Left lung (tissue), 10 donors: ENCODE measurements around the gene PNISR. TPM values are rescaled to one million over a fixed set of nuclear protein-coding genes. Genes with fewer than 3 reads are reported as not detected.

ENCODE experiments used
- ATAC-seq: fragments of 200-7000 bp; cut with Tn5 transposase; one replicate; pipeline ENCODE4 v1.9.1; 2020; ENCODE audit warnings: moderate library complexity
- DNase-seq, 4 donors: peaks; one replicate each; pipeline ENCODE4 v3.0.0-alpha.2; 2013 to 2020
- H3K27ac ChIP-seq, 2 donors: fragments of 200-600 bp; sonication (generic) in 1 of 2; one replicate each; pipeline versions ENCODE4 v1.5.0 to v1.8.0; 2020 to 2021
- H3K27me3 ChIP-seq, 2 donors: fragments of 200-600 bp; sonication (generic) in 1 of 2; one replicate each; pipeline versions ENCODE4 v1.5.0 to v1.8.0; 2020 to 2021
- H3K36me3 ChIP-seq, 2 donors: fragments of 200-600 bp; sonication (generic) in 1 of 2; one replicate each; pipeline versions ENCODE4 v1.5.0 to v1.8.0; 2020 to 2021
- H3K4me1 ChIP-seq, 2 donors: fragments of 200-600 bp; one replicate each; pipeline ENCODE4 v1.8.0; 2021
- H3K4me3 ChIP-seq, 2 donors: fragments of 200-600 bp; sonication (generic) in 1 of 2; one replicate each; pipeline versions ENCODE4 v1.5.0 to v1.8.0; 2020 to 2021; ENCODE audit warnings: mild to moderate bottlenecking in 1 of 2
- H3K9me3 ChIP-seq, 2 donors: fragments of 200-600 bp; sonication (generic) in 1 of 2; one replicate each; pipeline versions ENCODE4 v1.5.0 to v1.8.0; 2020 to 2021
- intact Hi-C, 2 donors: fragments of 100-400 bp; cut with DNase I; formaldehyde crosslinking; loops; one replicate each; pipeline versions ENCODE4 v1.11.2 to v1.14.2; 2022
- polyA plus RNA-seq, 6 donors: library from polyadenylated mRNA; unstranded; fragments of 120-200 nt; gene quantifications; one replicate each; pipeline ENCODE4 v1.2.1, GENCODE V29; 2013; ENCODE audit not compliant: insufficient read length in 6 of 6
- total RNA-seq, 2 donors: library from RNA; stranded (reverse); fragmentation: NEBNext Ultra II Directional; extraction: Animal tissue kit (Norgen Biotek cat#: 25700); gene quantifications; one replicate each; pipeline ENCODE4 v1.2.1, GENCODE V29; 2021
- TF ChIP-seq, protein P1 (sequence below), 2 donors: fragments of 200-600 bp; sonication (generic) in 1 of 2; IDR thresholded peaks; one replicate each; pipeline versions ENCODE4 v1.5.0 to v1.8.0; 2021; ENCODE audit warnings: antibody characterized with exemption in 2 of 2
- donor health status: DM: no; HTN: yes; CAD: no.
- donor health status: DM: no; HTN: no; CAD: no.

The PNISR gene
- total and polyA plus RNA-seq, 8 donors = 73.5 to 412 (median 310) TPM

DNA sequence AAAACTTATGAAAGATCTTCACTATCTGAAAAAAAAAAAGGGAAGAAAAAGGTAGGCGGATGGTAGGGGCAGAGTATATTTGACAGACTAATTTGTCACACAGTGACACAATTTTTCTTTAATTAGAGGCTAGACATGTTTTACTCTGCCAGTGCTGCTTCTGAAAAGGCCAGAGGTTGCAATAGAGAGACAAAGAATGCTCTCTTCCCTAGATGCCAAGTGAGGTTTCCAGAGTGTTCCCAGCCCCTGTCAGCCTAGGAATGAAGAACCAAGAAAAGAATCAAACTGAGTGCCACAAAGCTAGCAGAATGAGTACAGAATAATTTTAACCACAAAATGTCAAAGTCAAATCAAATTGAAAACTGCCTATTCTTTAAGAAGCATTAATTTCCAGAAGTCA is 13.0 kb downstream of the PNISR start:
- peaks cover under 1 to 14% of the 10 kb centered on the region in 2 donors for H3K4me1 ChIP-seq
- intact Hi-C loops = no loop called here
- ATAC-seq (no peak), DNase-seq (no peak)
- H3K27ac ChIP-seq = no peak overlapping the region
- no peaks in the 10 kb centered on the region for H3K9me3 ChIP-seq
- TF ChIP-seq, protein P1, sequence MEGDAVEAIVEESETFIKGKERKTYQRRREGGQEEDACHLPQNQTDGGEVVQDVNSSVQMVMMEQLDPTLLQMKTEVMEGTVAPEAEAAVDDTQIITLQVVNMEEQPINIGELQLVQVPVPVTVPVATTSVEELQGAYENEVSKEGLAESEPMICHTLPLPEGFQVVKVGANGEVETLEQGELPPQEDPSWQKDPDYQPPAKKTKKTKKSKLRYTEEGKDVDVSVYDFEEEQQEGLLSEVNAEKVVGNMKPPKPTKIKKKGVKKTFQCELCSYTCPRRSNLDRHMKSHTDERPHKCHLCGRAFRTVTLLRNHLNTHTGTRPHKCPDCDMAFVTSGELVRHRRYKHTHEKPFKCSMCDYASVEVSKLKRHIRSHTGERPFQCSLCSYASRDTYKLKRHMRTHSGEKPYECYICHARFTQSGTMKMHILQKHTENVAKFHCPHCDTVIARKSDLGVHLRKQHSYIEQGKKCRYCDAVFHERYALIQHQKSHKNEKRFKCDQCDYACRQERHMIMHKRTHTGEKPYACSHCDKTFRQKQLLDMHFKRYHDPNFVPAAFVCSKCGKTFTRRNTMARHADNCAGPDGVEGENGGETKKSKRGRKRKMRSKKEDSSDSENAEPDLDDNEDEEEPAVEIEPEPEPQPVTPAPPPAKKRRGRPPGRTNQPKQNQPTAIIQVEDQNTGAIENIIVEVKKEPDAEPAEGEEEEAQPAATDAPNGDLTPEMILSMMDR (IDR thresholded peaks at IDR 0.05) = no peak
- H3K4me3 ChIP-seq = no peak overlapping the region
- H3K36me3 ChIP-seq = peaks cover 0 to 62% of the 10 kb centered on the region in 2 donors
- H3K27me3 ChIP-seq = no peaks in the 10 kb centered on the region

DNA sequence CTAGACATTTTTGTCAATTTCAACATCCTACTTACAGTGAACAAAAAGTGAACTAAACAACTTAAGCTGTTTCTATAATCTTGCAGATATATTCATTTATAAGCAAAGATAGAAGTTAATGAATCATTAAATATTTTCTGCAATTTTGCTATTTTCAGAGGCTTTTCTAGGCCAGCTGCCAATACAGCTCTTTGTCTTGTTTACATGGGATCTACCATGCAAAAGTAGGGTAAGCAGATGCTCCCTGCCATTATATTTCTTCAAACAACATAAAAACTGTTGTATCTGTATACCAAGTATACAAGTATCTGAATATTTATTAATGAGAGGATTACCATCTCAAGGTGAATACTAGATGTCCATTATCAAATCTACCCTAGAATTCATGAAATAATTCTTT is 15.4 kb downstream of the PNISR start:
- Histone ChIP-seq H3K27ac (no peak overlapping the region), H3K4me3 (no peak overlapping the region), H3K4me1 (no peaks in the 10 kb centered on the region), H3K27me3 (no peaks in the 10 kb centered on the region), H3K9me3 (no peaks in the 10 kb centered on the region), H3K36me3 (peaks cover 0 to 86% of the 10 kb centered on the region in 2 donors)
- intact Hi-C loops = no loop called here
- TF ChIP-seq, protein P1 (IDR thresholded peaks at IDR 0.05) = no peak
- ATAC-seq = no peak
- DNase-seq = no peak

DNA sequence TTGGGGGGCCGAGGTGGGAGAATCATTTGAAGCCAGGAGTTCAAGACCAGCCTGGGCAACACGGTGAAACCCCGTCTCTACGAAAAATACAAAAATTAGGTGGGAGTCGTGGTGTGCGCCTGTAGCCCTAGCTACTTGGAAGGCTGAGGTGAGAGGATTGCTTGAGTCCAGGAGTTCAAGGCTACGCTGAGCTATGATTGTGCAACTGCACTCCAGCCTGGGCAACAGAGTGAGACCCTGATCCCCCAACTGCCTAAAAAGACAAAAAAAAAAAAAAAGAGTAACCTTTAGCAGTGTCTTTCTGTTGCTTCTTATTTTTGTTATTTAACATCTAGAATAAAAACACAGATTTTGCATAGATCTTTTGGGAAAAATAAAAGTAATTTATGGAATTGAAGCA is 18.0 kb downstream of the PNISR start:
- Histone ChIP-seq H3K27ac (no peak overlapping the region), H3K4me1 (no peaks in the 10 kb centered on the region), H3K36me3 (peaks cover 0 to 88% of the 10 kb centered on the region in 2 donors), H3K9me3 (no peaks in the 10 kb centered on the region), H3K4me3 (no peak overlapping the region), H3K27me3 (no peaks in the 10 kb centered on the region)
- DNase-seq (no peak), ATAC-seq (no peak)
- TF ChIP-seq, protein P1 (IDR thresholded peaks at IDR 0.05) = no peak
- intact Hi-C loops = no loop called here

DNA sequence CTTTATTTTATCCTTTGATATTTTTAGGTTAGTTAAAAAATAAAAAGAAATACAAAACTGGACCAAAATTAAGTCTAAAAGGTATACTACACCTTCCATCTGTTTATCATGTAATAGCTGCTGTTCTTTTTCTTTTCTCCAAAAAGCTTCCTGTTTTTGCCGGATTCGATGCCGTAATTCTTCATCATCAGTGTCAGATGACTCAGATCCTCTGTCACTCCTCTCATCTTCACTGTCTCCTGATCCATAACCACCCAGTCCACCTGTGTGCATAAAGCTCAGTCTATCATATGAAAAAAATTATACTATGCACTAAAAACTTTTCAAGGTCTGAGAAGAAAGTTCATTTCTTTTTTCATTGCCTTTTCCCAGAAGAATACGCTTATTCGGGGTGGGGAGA is 22.7 kb downstream of the PNISR start:
- H3K36me3 ChIP-seq = peaks cover 0 to 89% of the 10 kb centered on the region in 2 donors
- no peak overlapping the region for H3K27ac ChIP-seq
- no peaks in the 10 kb centered on the region for H3K9me3 ChIP-seq
- H3K27me3 ChIP-seq = no peaks in the 10 kb centered on the region
- no peak overlapping the region for H3K4me3 ChIP-seq
- DNase-seq (no peak), ATAC-seq (no peak)
- intact Hi-C loops = no loop called here
- no peaks in the 10 kb centered on the region for H3K4me1 ChIP-seq
- TF ChIP-seq, protein P1 (IDR thresholded peaks at IDR 0.05) = no peak

DNA sequence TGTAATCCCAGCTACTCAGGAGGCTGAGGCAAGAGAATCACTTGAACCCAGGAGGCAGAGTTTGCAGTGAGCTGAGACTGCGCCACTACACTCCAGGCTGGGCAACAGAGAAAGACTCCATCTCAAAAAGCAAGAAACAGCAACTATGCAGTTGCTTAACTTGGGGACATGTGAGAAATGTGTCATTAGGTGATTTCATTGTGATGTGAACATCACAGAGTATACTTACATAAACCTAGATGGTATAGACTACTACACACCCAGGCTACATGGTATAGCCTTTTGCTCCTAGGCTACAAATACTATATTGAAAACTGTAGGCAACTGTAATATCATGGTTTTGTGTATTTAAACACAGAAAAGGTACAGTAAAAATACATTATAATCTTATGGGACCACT is 27.8 kb downstream of the PNISR start:
- peaks cover 0 to 13% of the 10 kb centered on the region in 2 donors for H3K4me1 ChIP-seq
- peaks cover 0 to 44% of the 10 kb centered on the region in 2 donors for H3K36me3 ChIP-seq
- H3K4me3 ChIP-seq = no peak overlapping the region
- H3K27me3 ChIP-seq = no peaks in the 10 kb centered on the region
- ATAC-seq (no peak), DNase-seq (no peak)
- no peak overlapping the region for H3K27ac ChIP-seq
- intact Hi-C loops = no loop called here
- H3K9me3 ChIP-seq = no peaks in the 10 kb centered on the region
- TF ChIP-seq, protein P1 (IDR thresholded peaks at IDR 0.05) = no peak
